SK-N-SH (cell line): Measurements from ENCODE around the gene ADAMTS14.

Experiments used
- CTCF ChIP-seq: fragments of 200-600 bp; sonication (generic); IDR thresholded peaks from 2 replicates; pipeline ENCODE4 v1.6.1; 2017; ENCODE audit warnings: antibody characterized with exemption, mild to moderate bottlenecking, moderate library complexity
- EP300 ChIP-seq, 2 experiments: IDR thresholded peaks; 2 replicates each; pipeline versions ENCODE4 v1.4.0 to v1.6.1; 2012; ENCODE audit warnings: borderline replicate concordance in 1 of 2, low read depth in 1 of 2, low read length in 1 of 2
- EZH2phosphoT487 ChIP-seq: fragments of 200-600 bp; sonication (generic); IDR thresholded peaks from 2 replicates; pipeline ENCODE4 v1.6.1; 2017; ENCODE audit warnings: low read depth, mixed run types, mild to moderate bottlenecking, antibody characterized with exemption, moderate library complexity, borderline replicate concordance
- MXI1 ChIP-seq: IDR thresholded peaks from 2 replicates; pipeline ENCODE4 v1.6.1; 2012; ENCODE audit warnings: mild to moderate bottlenecking, low read depth, low read length, improper control_type of control experiment
- RAD21 ChIP-seq: IDR thresholded peaks from 2 replicates; pipeline ENCODE4 v1.6.1; 2012; ENCODE audit warnings: mild to moderate bottlenecking, low read length
- TF ChIP-seq, protein P1 (sequence below): IDR thresholded peaks from 2 replicates; pipeline ENCODE4 v1.4.0; 2012; ENCODE audit warnings: low read depth, borderline replicate concordance
- TF ChIP-seq, protein P2 (sequence below): IDR thresholded peaks from 2 replicates; pipeline ENCODE4 v1.6.1; 2012; ENCODE audit warnings: mild to moderate bottlenecking, low read depth, low read length, moderate library complexity

- TF ChIP-seq RAD21 = no peak
- TF ChIP-seq, protein P1, sequence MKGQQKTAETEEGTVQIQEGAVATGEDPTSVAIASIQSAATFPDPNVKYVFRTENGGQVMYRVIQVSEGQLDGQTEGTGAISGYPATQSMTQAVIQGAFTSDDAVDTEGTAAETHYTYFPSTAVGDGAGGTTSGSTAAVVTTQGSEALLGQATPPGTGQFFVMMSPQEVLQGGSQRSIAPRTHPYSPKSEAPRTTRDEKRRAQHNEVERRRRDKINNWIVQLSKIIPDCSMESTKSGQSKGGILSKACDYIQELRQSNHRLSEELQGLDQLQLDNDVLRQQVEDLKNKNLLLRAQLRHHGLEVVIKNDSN = no peak
- TF ChIP-seq EP300 (IDR thresholded peaks at IDR 0.05; ENCODE audit: borderline replicate concordance in 1 of 2, low read depth in 1 of 2, low read length in 1 of 2) = no peak
- no peak for TF ChIP-seq CTCF
- TF ChIP-seq, protein P2, sequence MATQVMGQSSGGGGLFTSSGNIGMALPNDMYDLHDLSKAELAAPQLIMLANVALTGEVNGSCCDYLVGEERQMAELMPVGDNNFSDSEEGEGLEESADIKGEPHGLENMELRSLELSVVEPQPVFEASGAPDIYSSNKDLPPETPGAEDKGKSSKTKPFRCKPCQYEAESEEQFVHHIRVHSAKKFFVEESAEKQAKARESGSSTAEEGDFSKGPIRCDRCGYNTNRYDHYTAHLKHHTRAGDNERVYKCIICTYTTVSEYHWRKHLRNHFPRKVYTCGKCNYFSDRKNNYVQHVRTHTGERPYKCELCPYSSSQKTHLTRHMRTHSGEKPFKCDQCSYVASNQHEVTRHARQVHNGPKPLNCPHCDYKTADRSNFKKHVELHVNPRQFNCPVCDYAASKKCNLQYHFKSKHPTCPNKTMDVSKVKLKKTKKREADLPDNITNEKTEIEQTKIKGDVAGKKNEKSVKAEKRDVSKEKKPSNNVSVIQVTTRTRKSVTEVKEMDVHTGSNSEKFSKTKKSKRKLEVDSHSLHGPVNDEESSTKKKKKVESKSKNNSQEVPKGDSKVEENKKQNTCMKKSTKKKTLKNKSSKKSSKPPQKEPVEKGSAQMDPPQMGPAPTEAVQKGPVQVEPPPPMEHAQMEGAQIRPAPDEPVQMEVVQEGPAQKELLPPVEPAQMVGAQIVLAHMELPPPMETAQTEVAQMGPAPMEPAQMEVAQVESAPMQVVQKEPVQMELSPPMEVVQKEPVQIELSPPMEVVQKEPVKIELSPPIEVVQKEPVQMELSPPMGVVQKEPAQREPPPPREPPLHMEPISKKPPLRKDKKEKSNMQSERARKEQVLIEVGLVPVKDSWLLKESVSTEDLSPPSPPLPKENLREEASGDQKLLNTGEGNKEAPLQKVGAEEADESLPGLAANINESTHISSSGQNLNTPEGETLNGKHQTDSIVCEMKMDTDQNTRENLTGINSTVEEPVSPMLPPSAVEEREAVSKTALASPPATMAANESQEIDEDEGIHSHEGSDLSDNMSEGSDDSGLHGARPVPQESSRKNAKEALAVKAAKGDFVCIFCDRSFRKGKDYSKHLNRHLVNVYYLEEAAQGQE = no peak
- no peak for TF ChIP-seq MXI1
- no peak for TF ChIP-seq EZH2phosphoT487
These were observed 3.3 kb downstream of the ADAMTS14 start for GRCh38 chr10:70675496-70676161.
